Endothelial cell (in vitro differentiated cells): ENCODE measurements around the gene RAB22A. TPM values are rescaled to one million over a fixed set of nuclear protein-coding genes. Genes with fewer than 3 reads are reported as not detected.

Experiments used
- DNase-seq: peaks from one replicate; pipeline ENCODE4 v3.0.0; 2021; ENCODE audit warnings: low spot score
- H3K27ac Mint-ChIP-seq: one replicate; pipeline ENCODE4 v1.8.0; 2021; ENCODE audit warnings: mixed read lengths, inconsistent platforms; ENCODE audit not compliant: unreplicated experiment
- H3K27me3 Mint-ChIP-seq: one replicate; pipeline ENCODE4 v1.8.0; 2021; ENCODE audit warnings: mild to moderate bottlenecking, moderate library complexity, mixed read lengths, inconsistent platforms; ENCODE audit not compliant: unreplicated experiment
- H3K36me3 Mint-ChIP-seq: one replicate; pipeline ENCODE4 v1.8.0; 2021; ENCODE audit warnings: mild to moderate bottlenecking, low read depth, mixed read lengths, inconsistent platforms; ENCODE audit not compliant: unreplicated experiment
- H3K4me1 Mint-ChIP-seq: one replicate; pipeline ENCODE4 v1.8.0; 2021; ENCODE audit warnings: mild to moderate bottlenecking, mixed read lengths, inconsistent platforms; ENCODE audit not compliant: unreplicated experiment
- H3K4me3 Mint-ChIP-seq: one replicate; pipeline ENCODE4 v1.8.0; 2021; ENCODE audit warnings: mild to moderate bottlenecking, mixed read lengths, inconsistent platforms; ENCODE audit not compliant: unreplicated experiment
- H3K9me3 Mint-ChIP-seq: one replicate; pipeline ENCODE4 v1.8.0; 2021; ENCODE audit warnings: mixed read lengths, inconsistent platforms; ENCODE audit not compliant: unreplicated experiment
- total RNA-seq: library from RNA; stranded (reverse); fragmentation: NEBNext Ultra II Directional; extraction: Animal tissue kit (Norgen Biotek cat#: 25700); gene quantifications from one replicate; pipeline ENCODE4 v1.2.1, GENCODE V29; 2021; ENCODE audit not compliant: unreplicated experiment
- TF ChIP-seq, protein P1 (sequence below): fragments of 200-600 bp; sonication (generic); IDR thresholded peaks from one replicate; pipeline ENCODE4 v1.5.0; 2021; ENCODE audit warnings: antibody characterized with exemption; ENCODE audit not compliant: unreplicated experiment

RAB22A gene
- total RNA-seq, 1 donor from 2014 or later, result 14.2 TPM

DNA sequence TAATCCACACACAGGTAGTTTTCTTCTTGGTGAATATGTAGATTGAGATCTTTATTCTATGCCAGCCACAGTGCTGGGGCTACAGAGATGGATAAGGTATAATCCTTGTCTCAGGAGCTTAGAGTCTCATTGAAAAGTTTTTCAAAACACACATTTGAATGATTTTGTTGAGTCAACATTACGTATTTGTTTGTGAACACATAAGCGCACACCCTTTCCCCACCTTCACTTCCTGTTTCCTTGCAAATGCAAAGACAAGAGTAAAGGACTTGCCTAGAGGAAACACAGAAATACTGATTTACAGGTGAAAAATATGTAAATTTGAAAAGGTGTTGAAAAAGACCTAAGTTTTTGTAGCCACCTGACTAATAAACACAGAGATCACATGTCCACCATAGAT is 107.3 kb downstream of the RAB22A start:
- H3K27me3 Mint-ChIP-seq, result no peaks in the 10 kb centered on the region
- H3K4me1 Mint-ChIP-seq, result peaks cover 19% of the 10 kb centered on the region
- TF ChIP-seq, protein P1, sequence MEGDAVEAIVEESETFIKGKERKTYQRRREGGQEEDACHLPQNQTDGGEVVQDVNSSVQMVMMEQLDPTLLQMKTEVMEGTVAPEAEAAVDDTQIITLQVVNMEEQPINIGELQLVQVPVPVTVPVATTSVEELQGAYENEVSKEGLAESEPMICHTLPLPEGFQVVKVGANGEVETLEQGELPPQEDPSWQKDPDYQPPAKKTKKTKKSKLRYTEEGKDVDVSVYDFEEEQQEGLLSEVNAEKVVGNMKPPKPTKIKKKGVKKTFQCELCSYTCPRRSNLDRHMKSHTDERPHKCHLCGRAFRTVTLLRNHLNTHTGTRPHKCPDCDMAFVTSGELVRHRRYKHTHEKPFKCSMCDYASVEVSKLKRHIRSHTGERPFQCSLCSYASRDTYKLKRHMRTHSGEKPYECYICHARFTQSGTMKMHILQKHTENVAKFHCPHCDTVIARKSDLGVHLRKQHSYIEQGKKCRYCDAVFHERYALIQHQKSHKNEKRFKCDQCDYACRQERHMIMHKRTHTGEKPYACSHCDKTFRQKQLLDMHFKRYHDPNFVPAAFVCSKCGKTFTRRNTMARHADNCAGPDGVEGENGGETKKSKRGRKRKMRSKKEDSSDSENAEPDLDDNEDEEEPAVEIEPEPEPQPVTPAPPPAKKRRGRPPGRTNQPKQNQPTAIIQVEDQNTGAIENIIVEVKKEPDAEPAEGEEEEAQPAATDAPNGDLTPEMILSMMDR, result no peak
- H3K27ac Mint-ChIP-seq, result peak overlapping the region; percentile 85
- DNase-seq, result no peak
- H3K9me3 Mint-ChIP-seq, result peaks cover 4% of the 10 kb centered on the region
- H3K4me3 Mint-ChIP-seq, result no peak overlapping the region
- H3K36me3 Mint-ChIP-seq, result peaks cover 25% of the 10 kb centered on the region

Other genes with a start within 250 kb of the RAB22A start
- gene ANKRD60, start 81.1 kb upstream of the RAB22A start, total RNA-seq, result not detected
- gene VAPB, start 79.5 kb downstream of the RAB22A start, total RNA-seq, result 55.5 TPM
- gene APCDD1L, start 205.7 kb downstream of the RAB22A start, total RNA-seq, result not detected